Ecto neural progenitor cell (in vitro differentiated cells): ENCODE results near the gene RASGRF1.
"Not testable (repeated sequence)": the region's sequence is repeated elsewhere in the genome, so short reads cannot be mapped to it uniquely, and the experiment has no call there.

Experiments
- DNase-seq: peaks from one replicate; pipeline ENCODE4 v3.0.0-alpha.2; 2018; ENCODE audit warnings: low spot score

Gene RASGRF1

DNA sequence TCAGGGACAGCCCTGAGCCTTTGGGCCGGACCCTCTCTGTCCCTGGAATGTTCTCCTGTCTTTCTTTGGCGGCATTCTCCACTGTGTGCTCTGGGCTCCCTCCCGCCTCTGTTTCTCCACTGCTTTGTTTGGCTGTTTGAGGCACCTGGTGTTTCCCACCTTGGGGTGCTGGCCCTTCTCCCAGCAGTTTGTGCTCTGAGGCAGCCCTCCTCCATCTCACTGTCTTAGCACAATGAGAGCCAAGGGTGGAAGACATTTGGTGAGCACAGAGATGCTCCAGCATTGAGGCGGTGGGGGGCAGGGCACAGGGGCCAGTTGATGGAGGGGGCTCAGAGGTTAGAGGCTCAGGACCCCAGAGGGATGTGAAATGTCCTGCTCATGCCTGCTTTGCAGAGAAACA is 54.3 kb downstream of the RASGRF1 start:
- no peak for DNase-seq

GRCh38 chr15:79035814-79036213 is 54.8 kb downstream of the RASGRF1 start:
- no peak for DNase-seq

- DNase-seq, result peak; percentile 56
These were observed 55.4 kb downstream of the RASGRF1 start for GRCh38 chr15:79035111-79035601.

DNA sequence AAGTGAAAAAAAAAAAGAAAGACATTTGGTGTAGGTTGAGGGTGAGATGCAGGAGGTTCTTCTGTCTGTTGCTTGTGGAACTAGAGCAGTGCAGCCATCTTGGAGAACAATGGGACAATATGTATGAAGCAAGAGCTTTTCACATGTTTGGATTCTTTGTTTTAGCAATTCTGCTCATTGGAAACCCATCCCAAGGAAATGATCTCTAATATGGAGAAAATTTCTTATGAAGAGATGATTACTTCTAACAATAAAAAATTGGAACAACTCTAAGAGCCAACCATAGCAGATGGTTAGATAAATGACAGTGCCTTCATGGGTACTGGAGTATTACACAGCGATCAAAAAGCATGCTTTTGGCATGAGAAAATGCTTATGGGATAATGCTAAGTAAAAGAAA is 56.3 kb downstream of the RASGRF1 start:
- DNase-seq, result no peak

- DNase-seq, result no peak
These were observed 57.9 kb downstream of the RASGRF1 start for GRCh38 chr15:79032656-79033055.

- no peak for DNase-seq
These were observed 58.8 kb downstream of the RASGRF1 start for GRCh38 chr15:79031821-79032220.

DNA sequence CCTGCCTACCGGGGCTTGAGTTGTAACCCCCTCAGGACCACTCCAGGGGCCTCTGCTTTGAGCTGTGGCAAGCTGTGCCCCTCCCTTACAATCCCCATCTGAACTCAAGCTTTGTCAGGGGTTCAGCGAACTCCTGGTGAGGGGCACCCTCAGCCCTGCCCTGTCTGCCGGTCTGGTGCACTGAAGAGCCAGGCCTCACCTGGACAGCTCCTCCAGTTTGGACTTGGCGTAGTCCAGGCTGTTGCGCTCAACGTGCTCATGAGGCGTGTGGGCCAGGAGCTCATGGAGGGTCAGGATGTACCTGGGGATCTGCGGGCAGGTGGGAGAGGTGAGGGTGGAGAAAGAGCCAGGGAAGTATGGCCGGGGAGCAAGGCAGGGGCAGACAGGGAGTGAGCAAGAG is 59.4 kb downstream of the RASGRF1 start:
- no peak for DNase-seq

DNA sequence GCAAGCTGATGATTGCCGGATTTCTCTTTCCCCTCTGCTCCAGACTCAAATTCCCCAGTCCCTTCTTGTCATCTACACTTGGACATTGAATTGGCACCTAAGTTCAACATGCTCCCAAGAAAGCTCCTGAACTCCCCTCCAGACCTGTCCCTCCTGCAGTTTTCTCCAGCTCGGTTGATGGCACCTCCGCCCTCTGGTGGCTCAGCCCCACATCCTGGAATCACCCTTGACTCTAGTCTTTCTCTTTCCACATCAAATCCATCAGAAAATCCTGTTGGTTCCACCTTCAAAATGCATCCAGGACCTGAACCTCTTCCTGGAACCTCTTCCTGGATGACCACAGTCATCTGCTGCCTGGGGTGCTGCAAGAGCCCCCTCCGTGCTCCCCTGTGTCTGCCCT is 60.1 kb downstream of the RASGRF1 start:
- DNase-seq, result no peak

DNA sequence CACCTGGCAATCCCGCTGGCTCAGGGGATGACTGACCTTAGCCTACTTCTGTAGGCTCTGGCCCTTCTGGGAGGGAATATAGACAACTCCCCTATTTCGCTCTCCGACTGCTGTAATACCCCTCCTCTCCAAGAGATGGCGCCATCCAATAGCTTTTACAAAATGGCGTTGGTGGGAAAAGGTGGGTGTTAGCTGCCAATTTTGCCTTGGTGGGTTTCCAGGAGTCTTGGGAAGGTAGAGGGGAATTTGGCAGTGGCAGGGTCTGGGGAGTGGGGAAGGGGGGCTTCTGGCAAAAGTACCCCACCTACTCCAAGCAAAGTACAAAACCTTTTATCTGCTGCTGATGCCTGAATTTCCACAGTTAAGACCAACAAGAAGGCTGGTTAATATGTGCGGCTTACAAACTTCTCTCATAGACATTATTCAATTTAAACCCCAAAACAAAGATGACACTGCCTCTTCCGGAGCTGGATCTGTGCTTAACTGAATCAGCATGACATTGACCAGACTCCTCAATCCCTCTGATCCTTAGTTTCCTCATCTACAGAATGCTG is 62.1 kb downstream of the RASGRF1 start:
- peak; percentile 70 for DNase-seq

- no peak for DNase-seq
These were observed 62.8 kb downstream of the RASGRF1 start for GRCh38 chr15:79027532-79028410.

DNA sequence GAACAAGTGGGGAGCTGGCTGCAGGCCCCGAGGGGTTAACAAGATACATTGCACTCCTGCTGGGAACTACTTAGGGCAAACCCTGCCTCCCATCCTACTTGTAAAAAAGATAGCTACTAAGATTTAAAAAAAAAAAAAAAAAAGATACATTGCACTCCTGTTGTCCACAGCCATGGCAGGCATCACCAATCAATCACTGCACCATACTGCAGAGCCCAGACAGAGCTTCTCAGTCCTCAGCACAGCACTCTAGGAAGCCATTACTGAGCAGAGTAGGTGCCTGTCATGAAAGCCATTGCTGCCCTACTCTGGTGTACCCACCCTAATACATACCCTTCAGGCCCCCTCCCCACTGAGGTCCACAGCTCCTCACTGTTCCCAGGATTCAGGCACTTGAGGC is 64.8 kb downstream of the RASGRF1 start:
- DNase-seq, result no peak

DNA sequence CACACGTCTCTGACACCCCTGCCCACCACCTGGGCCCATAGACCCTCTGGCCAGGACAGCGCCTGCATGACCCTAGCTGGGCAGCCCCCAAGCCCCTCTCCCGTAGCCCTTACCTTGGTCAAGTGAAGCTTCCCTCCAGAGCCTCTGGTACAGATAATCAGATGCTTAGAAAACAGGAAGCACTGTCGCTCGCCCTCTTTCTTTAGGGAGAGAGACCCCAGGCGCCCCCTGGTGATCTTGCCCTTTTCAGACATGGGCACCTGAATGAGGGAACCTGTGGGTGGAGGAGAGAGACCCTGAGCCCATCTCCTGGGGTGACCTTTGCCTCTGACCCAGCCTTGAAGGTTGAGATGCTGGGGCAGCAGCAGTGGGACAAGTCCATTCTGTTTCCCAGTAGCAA is 65.4 kb downstream of the RASGRF1 start:
- DNase-seq, result no peak

GRCh38 chr15:79024493-79024892 is 66.1 kb downstream of the RASGRF1 start:
- not testable (repeated sequence) for DNase-seq

GRCh38 chr15:79023918-79024317 is 66.7 kb downstream of the RASGRF1 start:
- no peak for DNase-seq

GRCh38 chr15:79023546-79023890 is 67.1 kb downstream of the RASGRF1 start:
- DNase-seq, result no peak

- DNase-seq, result no peak
These were observed 71.6 kb downstream of the RASGRF1 start for GRCh38 chr15:79018960-79019359.

DNA sequence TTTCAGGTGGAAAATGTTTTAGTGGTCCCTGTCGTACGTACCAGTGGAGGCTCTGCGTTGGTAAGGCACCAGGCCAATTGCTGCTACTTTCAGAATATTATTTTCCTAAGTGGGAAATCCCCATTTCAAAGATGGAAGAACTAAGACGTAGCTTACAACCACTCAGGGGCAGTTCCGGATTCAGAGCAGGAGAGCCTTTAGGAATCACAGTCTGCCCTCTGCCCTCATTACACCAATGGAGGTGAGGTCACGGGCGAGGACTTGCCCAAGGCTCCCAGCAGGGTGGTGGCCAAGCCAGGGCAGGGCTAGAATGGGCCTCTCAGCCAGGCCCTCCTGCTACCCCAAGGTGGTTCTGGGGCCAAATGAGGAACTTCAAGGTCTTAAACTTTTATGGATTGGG is 72.6 kb downstream of the RASGRF1 start:
- no peak for DNase-seq

GRCh38 chr15:79016527-79017170 is 73.9 kb downstream of the RASGRF1 start:
- no peak for DNase-seq

DNA sequence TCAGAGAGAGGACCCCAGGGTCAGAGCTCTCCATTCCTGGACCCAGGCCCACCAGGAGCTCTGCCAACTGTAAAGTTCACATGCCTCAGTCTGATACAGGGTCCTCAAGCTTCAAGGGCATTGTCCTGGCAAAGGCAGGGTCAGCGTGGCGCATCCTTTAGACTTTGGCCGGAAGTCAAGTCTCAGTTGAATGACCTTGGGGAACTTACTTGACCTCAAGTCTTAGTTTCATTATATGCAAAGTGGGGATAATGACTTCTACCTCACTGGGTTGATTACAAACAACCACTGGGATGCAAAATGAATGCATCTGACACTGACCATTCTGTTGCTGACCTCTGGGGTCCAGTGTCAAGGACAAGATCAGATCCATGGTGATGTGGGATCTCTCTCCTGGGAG is 75.2 kb downstream of the RASGRF1 start:
- no peak for DNase-seq

DNA sequence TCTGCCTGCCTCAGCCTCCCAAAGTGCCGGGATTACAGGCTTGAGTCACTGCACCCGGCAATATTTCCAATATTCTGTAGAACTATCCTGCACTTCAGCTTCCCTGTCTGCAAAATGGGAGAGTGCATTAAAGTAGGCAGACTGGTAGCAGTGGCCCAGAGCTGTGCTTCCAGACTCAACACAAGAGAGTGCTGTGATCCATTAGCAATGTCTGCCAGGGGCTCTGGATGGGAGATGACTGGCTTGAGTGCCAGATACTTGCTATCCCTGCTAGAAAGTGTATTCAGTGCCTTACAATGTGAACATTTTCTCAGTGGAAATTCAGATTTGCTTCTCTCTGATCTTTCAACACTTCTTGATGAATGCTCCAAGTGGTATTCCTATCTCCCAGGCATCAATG is 80.3 kb downstream of the RASGRF1 start:
- no peak for DNase-seq

DNA sequence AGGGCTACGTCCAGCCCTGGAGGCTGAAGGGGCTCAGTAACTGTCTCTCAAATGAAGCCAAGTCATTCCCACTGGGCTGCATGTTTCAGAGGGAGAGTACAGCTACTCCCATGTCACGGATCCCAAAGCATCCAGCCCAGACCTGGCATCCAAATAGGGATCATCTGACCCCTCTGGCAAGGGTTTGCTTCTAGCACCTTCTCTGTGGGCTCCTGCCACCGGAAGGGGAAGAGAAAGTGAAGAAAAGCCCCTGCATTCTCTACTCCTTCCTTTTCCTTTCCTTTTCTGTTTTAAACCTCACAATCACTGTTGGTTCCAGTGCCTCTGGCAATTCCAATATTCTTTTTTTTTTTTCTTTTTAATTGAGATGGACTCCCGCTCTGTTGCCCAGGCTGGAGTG is 81.2 kb downstream of the RASGRF1 start:
- no peak for DNase-seq

GRCh38 chr15:79008659-79009058 is 81.9 kb downstream of the RASGRF1 start:
- DNase-seq, result no peak

- DNase-seq, result peak; percentile 69
These were observed 83.5 kb downstream of the RASGRF1 start for GRCh38 chr15:79007066-79007465.
